GM12878 (cell line): ENCODE measurements around the gene LMLN.

Experiments used
- CREM ChIP-seq: IDR thresholded peaks from 2 replicates; pipeline ENCODE4 v1.6.1; 2014; ENCODE audit warnings: antibody characterized with exemption, low read depth
- CTCF ChIP-seq, 3 experiments: IDR thresholded peaks in 2 of 3; conservative IDR thresholded peaks in 1 of 3; 2 replicates each; pipeline ENCODE4 v1.5.1; 2011; ENCODE audit warnings: low read depth in 3 of 3, low read length in 3 of 3, mild to moderate bottlenecking in 3 of 3, control low read depth in 2 of 3, moderate library complexity in 2 of 3, inconsistent platforms in 1 of 3, mixed read lengths in 1 of 3; ENCODE audit not compliant: control insufficient read depth in 2 of 3, insufficient read depth in 1 of 3; ENCODE audit errors: extremely low read depth in 1 of 3
- EGR1 ChIP-seq, 2 experiments: IDR thresholded peaks; 1 replicate in 1 of 2; 2 replicates in 1 of 2; pipeline ENCODE4 v1.6.1; 2011 to 2012; ENCODE audit warnings: low read depth in 2 of 2, low read length in 2 of 2, borderline replicate concordance in 1 of 2, mild to moderate bottlenecking in 1 of 2, moderate library complexity in 1 of 2
- EZH2 ChIP-seq: IDR thresholded peaks from 2 replicates; pipeline ENCODE4 v1.6.1; 2012; ENCODE audit warnings: low read depth, mild to moderate bottlenecking, control low read depth, inconsistent platforms, low read length, borderline replicate concordance; ENCODE audit not compliant: control insufficient read depth
- FOXM1 ChIP-seq: IDR thresholded peaks from 2 replicates; pipeline ENCODE4 v1.6.1; 2012; ENCODE audit warnings: low read depth, mild to moderate bottlenecking, inconsistent platforms, low read length, moderate library complexity
- IKZF2 ChIP-seq, 2 experiments: fragments of 450-650 bp; IDR thresholded peaks; 2 replicates each; pipeline ENCODE4 v1.6.1; 2017; ENCODE audit warnings: mild to moderate bottlenecking in 2 of 2, moderate library complexity in 2 of 2
- IRF4 ChIP-seq: IDR thresholded peaks from 2 replicates; pipeline ENCODE4 v1.6.1; 2011; ENCODE audit warnings: low read depth, low read length
- USF1 ChIP-seq: IDR thresholded peaks from 2 replicates; pipeline ENCODE4 v1.6.1; 2011; ENCODE audit warnings: borderline replicate concordance, low read depth, mild to moderate bottlenecking, moderate library complexity, mixed read lengths, low read length; ENCODE audit not compliant: insufficient read depth; ENCODE audit errors: extremely low read length
- ZNF274 ChIP-seq: IDR thresholded peaks from one replicate; pipeline ENCODE4 v1.8.0; 2011; ENCODE audit not compliant: insufficient read length, insufficient read depth

- TF ChIP-seq EGR1 (IDR thresholded peaks at IDR 0.05; ENCODE audit: borderline replicate concordance in 1 of 2, low read depth in 2 of 2, low read length in 2 of 2) (no peak), IKZF2 (IDR thresholded peaks at IDR 0.05) (no peak), CTCF (IDR thresholded peaks at IDR 0.05 in 2 of 3, conservative IDR thresholded peaks at IDR 0.05 in 1 of 3; ENCODE audit: control insufficient read depth in 2 of 3, extremely low read depth in 1 of 3, insufficient read depth in 1 of 3, low read depth in 3 of 3, low read length in 3 of 3) (no peak), ZNF274 (no peak), CREM (no peak), USF1 (no peak), FOXM1 (no peak), EZH2 (no peak), IRF4 (no peak)
Measured at GRCh38 chr3:198076722-198077308, 116.8 kb downstream of the LMLN start.
